NCI-H2107 treated with DMSO at 0.1 percent for 48 hours (cell line): ENCODE measurements around the gene PPP1R11.
A peak's percentile ranks its signal among the peaks of the same experiment; 100 is the strongest.

Source experiments
- DNase-seq: peaks from one replicate; lab custom pipeline; 2025; ENCODE audit not compliant: unreplicated experiment; lab: John Stamatoyannopoulos, UW

Gene PPP1R11

DNA sequence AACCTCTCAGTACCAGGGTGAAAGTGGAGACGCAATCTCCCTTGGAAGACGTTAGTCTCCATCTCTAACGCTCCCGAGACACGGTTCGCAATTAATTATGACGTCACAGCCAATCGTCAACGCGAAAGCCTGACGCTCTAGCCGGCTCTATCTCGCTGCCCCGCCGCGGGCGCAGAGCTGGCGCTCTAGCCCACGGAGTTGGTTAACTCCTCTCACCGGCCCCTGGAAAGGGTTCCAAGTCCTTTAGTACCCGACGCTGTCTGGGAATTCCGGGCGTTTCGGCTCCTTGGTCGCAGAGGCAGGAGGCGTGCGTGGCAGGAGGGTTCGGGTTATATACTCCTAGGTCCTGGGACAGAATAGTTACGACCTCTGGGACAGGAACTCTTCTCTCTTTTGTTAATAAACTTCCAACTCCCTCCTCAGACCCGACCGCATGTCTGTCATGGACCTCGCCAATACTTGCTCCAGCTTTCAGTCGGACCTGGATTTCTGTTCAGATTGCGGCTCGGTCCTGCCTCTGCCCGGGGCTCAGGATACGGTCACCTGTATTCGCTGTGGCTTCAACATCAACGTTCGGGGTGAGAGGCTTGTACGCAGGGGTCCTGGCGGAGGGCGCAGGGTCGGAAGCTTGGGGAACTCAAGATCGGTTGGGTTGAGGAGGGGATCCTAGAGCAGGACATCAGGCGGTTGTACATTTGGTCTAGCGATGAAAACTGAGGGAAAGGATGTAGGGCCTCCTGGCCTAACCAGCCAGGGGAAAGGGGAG lies 5.7 kb upstream of the PPP1R11 start, which contains the start of gene POLR1H:
TSS of gene POLR1H (plus strand) at position 174 of the 766 bp plus-strand sequence. CDS start at position 434, 260 bp downstream.
- DNase-seq = peak; percentile 75

DNA sequence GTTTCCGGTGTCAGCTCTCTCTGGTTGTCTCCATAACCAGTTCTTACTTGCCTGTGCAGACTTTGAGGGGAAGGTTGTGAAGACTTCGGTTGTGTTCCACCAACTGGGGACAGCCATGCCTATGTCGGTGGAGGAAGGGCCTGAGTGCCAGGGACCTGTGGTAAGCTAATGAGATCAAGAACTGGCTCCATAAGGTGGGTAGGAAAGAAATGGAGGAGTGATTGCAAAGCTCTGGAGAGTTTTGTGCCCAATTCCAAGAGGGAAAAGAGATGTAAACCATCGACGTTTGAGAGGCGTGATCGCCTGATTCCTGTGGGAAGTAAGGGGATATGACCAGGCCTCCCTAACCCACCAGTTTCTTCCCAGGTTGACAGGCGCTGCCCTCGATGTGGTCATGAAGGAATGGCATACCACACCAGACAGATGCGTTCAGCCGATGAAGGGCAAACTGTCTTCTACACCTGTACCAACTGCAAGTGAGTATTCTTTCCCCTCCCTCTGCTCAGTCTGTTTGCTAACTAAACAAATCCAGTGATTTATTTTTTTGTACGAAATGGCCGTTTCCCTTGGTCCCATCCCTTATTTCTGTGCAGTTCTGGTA lies 5.0 kb upstream of the PPP1R11 start:
- DNase-seq = no peak

DNA sequence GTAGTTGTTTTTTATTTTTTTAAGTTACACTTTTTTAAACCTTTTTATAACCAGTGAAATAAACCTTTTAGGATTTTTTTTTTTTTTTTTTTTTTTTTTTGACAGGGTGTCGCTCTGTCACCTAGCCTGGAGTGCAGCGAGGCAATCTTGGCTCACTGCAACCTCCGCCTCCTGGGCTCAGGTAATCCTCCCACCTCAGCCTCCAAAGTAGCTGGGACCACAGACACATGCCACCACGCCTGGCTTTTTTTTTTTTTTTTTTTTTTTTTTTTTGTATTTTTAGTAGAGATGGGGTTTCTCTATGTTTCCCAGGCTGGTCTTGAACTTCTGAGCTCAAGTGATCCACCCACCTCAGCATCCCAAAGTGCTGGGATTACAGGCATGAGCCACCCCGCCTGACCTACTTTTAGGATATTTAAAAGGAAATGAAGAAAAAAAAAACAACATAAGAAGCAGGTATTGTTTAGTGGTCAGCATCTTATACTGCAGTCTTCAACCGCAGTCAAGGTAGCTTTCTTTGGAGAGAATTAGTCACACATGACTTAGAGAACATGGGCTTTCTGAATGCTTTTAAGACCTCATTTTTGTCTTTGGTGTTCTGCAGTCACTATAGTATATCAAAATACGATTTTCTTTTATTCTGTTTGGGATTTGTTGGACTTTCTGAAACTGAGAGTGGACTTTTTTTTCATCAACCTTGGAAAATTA lies 4.4 kb upstream of the PPP1R11 start:
- DNase-seq = no peak

DNA sequence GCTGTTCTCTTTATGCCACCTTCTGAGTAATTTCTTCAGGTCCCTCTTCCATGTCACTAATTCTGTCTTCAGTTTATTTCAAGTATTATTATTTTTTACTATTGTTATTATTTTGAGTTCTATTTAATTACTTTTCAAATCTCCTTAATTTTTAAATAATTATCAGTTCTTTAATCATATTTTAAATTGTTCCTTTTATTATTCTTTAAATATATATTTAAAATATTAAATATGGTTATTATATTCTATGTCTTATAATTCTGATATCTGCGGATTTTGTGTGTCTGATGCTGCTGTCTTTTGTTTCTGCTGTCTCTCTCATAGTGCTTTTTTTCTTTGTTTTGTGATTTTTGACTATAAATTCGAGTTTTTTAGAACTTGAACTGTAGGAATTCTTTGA lies 3.7 kb upstream of the PPP1R11 start:
- no peak for DNase-seq

DNA sequence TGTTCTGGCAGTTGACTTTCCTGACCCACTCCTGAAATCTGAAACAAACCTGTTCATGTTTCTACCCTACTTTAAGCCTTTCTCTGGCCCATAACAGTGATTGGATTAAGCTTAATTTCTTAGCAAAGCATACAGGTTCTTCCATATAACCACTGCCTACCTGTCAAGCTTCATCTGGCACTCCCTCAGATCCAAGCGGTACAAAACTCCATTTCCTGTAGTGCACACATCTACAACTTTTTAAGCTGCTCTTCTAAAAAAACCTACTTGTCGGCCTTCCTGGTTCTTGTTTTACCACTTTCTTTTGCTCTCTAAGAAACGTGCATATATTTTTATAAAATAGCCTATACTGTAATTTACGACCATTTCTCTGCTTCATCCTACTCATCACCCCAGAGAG lies 916 bp upstream of the PPP1R11 start:
- DNase-seq = no peak

DNA sequence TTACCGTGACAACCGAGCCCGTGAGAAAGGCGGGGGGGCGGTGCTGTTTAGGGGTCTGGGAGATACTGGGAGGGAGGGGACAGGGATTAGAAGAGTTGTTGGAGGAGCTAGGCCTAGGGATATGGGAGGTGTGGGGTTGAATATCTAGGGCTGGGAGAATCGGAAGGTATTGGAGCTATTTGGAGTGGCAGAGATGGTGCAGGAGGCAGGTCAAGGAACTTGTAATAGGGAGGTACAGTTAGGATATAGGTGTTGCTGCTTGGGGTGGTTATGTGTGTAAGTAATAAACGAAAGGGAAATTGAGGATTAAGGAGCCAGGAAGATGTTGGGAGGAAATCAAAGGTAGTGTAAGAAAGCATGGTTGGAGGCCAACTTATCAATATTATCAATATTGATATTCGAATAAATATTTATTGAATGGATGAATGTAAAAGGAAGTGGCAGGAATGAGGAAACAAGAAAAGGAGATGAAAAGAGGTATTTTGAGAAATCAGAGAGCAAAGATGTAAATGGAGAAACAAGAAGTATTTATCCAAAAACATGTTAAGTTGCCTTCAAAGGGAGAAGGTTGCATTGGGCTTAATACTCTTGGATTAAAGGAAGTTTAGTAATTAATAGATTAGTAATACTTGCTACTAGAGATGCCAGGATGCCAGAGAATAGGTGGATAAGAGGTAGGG lies 602 bp downstream of the PPP1R11 start:
- DNase-seq = no peak

DNA sequence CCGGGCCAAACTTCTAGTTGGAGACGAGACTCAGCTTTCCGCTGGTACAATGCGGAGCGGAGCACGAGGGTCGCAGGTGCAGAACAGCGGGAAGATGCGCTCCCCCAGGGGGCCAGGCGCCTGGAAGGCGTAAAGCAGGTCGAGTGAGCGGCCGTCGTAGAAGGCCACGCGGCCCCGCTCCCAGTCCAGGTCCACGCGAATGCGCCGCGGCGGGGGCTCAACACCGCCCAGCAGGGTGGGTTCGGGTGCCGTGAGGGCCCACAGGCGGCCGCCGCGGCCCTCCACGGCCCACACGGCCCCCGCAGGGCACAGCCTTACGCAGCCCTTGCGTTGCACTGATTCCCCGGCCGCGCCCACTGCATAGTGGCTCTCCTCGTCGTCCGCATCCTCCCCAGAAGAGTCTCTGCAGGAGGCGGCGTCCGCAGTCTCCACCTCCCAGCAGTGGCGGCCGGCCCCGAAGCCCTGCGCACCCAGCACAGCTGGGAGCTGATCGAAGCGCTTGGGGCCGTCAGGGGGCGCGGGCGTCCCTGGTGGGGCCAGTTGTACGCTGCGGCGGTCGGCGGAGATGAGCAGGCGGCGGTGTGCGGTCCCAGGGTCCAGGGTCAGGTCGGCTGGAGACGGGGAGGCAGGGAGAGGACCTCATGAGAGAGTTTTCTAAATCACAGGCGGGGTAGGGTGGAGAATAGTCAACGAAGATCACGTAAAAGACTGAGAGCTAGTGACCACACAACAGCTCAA lies 4.3 kb downstream of the PPP1R11 start:
- DNase-seq = no peak

DNA sequence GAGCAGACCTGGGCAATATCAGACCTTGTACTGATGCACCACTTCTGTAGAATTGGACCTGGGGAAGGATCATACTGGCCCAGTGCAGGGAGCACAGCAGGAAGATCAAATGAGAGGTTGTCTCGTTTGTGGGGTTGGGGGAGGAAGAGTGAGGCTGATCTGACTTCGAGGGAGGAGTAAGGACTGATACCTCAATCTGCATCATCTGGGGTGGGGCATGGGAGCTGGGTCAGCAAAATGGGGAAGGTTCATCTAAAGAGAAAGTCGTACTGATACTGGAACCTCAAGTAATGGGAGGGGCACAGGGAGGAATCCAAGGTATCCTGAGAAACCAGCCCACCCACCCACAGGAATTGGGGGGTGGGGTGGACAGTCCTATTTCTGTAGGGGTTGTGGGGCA lies 4.9 kb downstream of the PPP1R11 start:
- no peak for DNase-seq

DNA sequence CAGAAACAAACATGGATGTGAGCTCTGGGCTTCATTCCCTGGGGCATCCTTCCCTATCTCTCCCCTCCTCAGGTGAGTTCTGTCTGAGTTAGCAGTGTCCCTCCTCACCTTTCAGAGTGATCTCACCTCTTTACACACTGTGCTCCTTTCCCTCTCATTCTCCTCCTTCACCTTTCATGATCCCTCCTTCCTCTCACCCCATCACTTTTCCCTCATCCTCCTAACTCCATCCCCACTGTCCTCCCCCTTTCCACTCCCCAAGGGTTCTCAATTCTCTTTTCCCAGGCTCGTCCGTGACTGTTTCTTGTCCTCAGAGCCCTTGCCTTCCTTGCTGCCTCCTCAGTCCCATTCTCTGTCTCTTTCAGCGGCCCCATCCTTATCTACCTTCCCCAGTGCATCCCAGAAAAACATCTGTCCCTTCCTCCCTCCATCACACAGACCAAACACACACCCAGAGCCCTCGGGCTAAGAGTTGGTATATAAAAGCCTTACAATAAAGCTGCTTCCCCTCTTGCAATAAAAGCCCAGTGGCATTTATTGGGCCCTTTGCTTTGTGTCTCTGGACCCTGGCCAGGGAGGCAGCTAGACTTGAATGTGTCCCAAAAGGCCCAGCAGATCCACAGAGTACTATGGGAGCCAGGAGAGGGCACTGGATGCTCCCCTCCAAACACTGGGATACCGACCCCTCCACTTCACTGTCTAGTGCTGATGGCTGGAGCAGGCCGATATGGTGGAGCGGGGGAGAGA lies 6.7 kb downstream of the PPP1R11 start:
- DNase-seq = no peak

DNA sequence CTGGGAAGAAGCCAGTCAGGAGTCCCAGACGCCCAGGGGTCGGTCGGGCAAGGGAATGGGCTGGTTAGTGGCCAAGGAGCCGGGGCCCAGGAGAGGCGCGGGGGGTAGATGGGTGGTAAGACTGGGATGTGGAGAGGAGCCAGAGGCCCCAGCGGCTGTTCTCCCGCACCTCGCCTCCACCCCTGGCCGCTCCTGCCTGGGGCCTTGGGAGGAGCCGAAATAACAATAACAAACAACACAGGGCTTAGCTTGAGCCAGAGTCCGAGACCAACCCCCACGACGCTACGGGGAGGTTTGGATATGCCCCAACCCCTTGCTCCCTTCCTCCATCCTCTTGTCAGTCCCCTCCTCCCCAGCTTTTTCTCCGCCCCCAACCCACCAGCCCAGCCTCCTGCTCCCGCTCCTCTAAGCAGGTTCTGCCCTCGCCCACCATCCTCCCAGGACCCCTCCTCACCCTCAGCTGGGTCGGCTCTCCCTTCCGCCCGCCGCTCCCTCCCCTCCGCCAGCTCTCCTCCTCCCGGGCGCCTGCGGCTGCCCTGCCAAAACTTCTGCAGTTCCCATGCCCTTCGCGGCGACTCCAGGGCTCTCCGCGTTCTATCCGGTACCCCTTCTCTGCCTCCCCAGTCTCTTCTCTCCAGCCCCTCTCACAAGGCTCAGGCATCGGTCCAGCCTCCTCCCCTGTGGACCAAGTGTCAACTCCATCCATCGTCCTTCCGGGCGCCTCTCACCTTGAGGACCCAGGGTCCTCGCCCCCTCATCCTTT lies 7.5 kb downstream of the PPP1R11 start:
- DNase-seq = no peak

DNA sequence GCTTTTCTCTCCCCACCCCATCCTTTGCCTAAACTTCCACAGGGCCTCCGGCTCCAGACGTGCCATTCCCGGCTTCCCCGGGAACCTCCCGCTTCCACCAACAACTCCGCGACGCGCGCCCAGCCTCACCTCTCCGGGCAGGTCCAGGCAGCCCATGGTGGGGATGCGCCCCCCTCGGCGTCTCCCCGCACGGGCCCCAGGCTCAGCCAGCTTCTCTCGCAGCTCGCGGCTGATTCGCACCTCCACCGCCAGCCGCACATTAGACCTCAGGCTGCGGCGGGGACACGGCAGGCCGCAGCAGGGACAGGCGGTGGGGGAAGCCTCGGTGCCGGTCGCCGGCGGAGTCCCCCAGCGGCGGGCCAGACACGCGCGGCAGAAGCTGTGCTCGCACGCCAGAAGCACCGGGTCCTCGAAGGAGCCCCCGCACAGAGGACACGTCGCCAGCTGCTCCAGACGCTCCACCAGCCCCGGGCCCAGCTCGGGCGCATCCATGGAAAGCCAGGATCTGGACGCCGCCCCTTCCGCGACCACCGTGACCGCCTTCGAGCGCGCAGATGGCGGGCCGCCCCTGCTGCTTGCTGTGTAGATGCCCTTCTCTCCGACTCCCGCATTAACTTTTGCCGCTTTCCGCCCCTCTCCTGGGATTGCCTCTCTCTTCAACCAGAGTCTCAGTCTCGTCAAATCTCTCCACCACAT lies 8.2 kb downstream of the PPP1R11 start, which contains the start of gene RNF39:
TSS of gene RNF39 (minus strand) at position 676 of the 696 bp plus-strand sequence. CDS start at position 492, 184 bp downstream.
- DNase-seq = no peak

DNA sequence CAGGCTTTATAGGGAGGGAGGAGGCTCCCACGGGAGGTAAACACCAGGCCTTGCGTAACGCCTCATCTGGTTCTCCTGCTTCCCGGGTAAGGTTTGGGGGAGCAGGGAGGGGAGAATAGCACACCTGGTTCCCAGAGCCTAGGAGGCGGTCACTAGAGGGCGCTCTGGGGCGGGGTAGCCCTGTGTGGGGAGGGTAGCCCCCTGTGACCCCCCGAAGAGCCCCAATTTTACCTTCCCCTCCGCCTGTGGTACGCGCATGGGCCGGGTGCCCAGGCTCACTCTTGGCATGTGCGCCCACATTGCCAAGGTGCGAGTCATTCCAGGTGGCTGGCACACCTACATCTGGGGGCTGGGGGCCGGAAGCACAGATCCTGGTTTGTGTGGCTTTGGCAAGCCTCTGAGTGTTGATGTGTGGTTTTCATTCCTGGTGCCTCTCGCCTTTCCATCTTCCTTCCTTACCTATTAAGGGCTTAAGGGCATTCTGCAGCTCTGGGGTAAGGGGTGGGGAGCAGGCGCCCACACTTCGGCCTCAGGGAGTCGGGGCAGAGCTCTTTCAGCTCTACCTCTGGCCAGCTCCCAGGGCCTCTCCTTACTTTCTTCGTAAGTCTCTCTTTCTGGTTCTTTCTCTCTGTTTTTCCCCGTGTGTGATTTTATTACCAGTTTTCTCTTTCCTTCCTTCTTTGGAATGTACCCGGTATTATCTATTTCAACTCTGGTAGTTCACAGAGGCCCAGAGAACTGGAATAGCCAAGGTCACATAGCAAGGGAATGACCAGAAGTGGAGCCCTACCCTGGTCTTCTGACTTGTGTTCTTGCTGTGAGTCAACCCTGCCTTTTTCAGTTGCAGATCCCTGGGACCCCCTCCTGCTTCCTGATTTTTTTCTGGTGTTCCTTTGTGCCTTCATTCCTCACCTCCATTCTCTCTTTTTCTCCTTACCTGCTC lies 9.1 kb downstream of the PPP1R11 start:
- no peak for DNase-seq

DNA sequence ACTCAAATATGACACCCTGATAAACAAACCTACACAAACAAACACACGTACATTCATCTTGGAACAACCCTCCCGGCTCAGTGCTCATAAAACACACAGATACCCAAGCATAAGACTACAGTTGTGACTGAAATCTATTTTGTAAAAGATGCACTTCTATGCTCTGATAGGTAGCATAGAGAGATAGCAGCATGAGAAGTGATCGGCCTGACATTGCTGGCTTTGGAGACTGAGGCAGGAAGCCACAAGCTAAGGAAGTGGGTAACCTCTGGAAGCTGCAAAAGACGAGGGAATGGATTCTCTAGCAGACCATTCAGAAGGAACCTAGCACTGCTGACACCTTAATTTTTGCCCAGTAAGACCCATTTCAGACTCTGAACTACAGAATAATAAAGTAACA lies 10.2 kb downstream of the PPP1R11 start:
- DNase-seq = no peak

DNA sequence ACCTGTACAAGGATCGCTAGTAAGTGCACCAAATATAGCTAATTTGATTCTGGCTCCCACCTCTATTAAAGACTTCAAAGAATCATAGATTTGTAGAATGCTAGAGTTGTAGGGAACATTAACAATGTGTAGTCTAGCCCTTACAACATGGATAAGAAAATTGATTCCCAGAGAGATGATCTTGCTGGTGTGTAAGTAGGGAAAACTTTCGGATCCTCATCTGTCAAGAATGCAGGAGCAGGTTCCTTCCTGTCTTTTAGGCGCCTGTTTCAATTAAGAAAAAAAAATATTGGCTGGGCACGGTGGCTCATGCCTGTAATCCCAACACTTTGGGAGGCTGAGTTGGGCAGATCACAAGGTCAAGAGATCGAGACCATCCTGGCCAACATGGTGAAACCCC lies 20.9 kb downstream of the PPP1R11 start:
- no peak for DNase-seq

DNA sequence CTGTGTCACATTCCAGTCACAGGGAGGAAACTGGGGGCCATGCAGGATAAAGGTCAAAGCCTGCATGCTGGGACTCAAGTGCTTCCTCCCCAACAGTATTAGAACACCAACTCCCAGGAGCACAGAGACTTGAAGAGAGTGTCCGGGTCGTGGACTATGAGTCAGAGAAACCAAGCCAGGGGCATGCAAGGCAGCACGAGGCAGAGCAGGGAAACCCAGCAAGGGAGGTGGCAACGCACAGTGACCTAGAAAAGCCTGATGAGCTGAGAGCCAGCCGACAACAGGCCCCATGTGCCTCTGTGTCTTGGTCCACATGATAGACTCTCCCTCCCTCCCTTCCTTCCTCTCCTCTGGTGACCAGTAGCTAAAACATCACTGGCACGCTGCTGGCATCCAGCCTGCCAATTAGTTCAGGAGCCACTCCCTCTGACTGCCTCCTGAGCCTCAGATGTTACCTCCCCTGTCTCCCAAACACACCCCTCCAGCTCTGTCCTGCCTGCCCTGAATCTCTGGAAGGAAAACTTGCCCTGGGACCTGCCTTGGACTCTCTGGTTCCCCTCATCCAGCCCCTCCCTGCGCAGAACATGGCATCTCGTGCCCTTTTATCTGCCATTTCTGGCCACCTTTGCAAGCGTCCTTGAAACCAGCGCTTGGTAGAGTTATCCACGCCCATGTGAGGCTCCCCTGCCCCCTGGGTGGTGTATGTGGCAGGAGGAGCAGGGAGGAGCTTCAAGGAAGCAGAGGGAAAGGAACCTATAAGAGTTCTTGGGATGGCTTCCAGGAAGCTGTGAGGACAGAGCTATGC lies 24.8 kb downstream of the PPP1R11 start:
- DNase-seq = no peak

DNA sequence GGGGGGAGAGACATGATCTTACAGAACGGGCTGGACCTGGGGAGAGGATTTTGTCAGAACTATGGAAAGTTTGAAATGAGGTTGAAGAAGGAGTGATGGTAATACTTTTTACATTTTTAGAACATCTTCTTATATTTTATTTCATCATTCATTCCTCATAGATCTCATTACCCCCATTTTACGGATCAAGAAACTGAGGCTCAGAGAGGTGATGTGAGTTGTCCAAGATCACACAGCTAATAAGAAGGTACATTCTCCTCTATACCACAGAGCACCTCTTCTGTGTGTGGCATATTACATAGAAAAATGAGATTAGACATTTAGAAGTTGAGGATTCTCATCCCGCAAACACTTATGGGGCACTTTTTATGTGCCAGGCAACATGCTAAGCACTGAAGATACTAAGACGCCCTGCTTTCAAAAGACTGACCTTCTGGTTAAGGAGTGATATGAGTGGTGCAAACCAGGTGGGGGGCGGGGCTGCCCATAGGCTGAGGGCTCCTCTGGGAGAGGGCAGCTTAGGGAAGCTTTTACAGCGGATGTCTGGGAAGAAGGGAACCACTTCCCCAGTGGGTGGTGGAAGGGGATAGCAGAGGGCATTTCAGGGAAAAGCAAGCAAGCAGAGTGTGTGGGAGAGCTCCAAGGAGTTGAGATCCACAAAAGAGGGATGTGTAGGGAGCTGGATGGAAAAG lies 26.0 kb downstream of the PPP1R11 start:
- DNase-seq = no peak
